ENCODE measurements around the gene BATF3. TPM values are rescaled to one million over a fixed set of nuclear protein-coding genes. Genes with fewer than 3 reads are reported as not detected.

The BATF3 gene
- total RNA-seq, 2 donors from 2014 or later, result 3.4 TPM; not detected in 1

GRCh38 chr1:212656730-212657129 is 42.9 kb downstream of the BATF3 start:
- Histone ChIP-seq H3K27me3 (no peaks in the 10 kb centered on the region), H3K4me3 (no peak overlapping the region), H3K36me3 (replicated peaks in 1 of 2; ENCODE audit: insufficient read depth in 1 of 2, low read depth in 2 of 2) (no peaks in the 10 kb centered on the region), H3K27ac (no peak overlapping the region), H3K4me1 (no peaks in the 10 kb centered on the region), H3K9me3 (no peaks in the 10 kb centered on the region)
- intact Hi-C loops (cut with DNase I), result no loop called here
- ATAC-seq (no peak), DNase-seq (no peak)
- TF ChIP-seq POLR2A (IDR thresholded peaks at IDR 0.05) (no peak), CTCF (IDR thresholded peaks at IDR 0.05) (no peak)
- WGBS, 2 donors, result 59 to 71% methylated on average over 5 of the region's 5 CpGs

GRCh38 chr1:212655668-212656440 is 43.8 kb downstream of the BATF3 start:
- intact Hi-C loops (cut with DNase I), result no loop called here
- no peak overlapping the region for H3K4me3 ChIP-seq
- no peak for ATAC-seq
- H3K27ac ChIP-seq, result no peak overlapping the region
- H3K36me3 ChIP-seq (replicated peaks in 1 of 2; ENCODE audit: insufficient read depth in 1 of 2, low read depth in 2 of 2), result no peaks in the 10 kb centered on the region
- H3K27me3 ChIP-seq, result no peaks in the 10 kb centered on the region
- TF ChIP-seq CTCF (IDR thresholded peaks at IDR 0.05) (no peak), POLR2A (IDR thresholded peaks at IDR 0.05) (no peak)
- no peaks in the 10 kb centered on the region for H3K9me3 ChIP-seq
- no peaks in the 10 kb centered on the region for H3K4me1 ChIP-seq
- DNase-seq, result no peak
- WGBS, 2 donors, result 72 to 76% methylated on average over 6 of the region's 6 CpGs

- no peaks in the 10 kb centered on the region for H3K36me3 ChIP-seq (replicated peaks in 1 of 2; ENCODE audit: insufficient read depth in 1 of 2, low read depth in 2 of 2)
- H3K4me1 ChIP-seq, result no peaks in the 10 kb centered on the region
- no peaks in the 10 kb centered on the region for H3K9me3 ChIP-seq
- intact Hi-C loops (cut with DNase I), result no loop called here
- no peak for TF ChIP-seq POLR2A (IDR thresholded peaks at IDR 0.05)
- H3K27me3 ChIP-seq, result no peaks in the 10 kb centered on the region
- H3K27ac ChIP-seq, result no peak overlapping the region
- no peak overlapping the region for H3K4me3 ChIP-seq
- DNase-seq (no peak), ATAC-seq (no peak)
- WGBS, 2 donors, result 60 to 71% methylated on average over 1 of the region's 1 CpG
Measured at GRCh38 chr1:212652609-212653008, 47.0 kb downstream of the BATF3 start.

GRCh38 chr1:212651977-212652376 is 47.7 kb downstream of the BATF3 start:
- H3K4me3 ChIP-seq, result no peak overlapping the region
- no peak for TF ChIP-seq CTCF (IDR thresholded peaks at IDR 0.05)
- no peak for TF ChIP-seq POLR2A (IDR thresholded peaks at IDR 0.05)
- no peaks in the 10 kb centered on the region for H3K9me3 ChIP-seq
- no peaks in the 10 kb centered on the region for H3K36me3 ChIP-seq (replicated peaks in 1 of 2; ENCODE audit: insufficient read depth in 1 of 2, low read depth in 2 of 2)
- DNase-seq (no peak), ATAC-seq (no peak)
- no peaks in the 10 kb centered on the region for H3K4me1 ChIP-seq
- intact Hi-C loops (cut with DNase I), result no loop called here
- no peaks in the 10 kb centered on the region for H3K27me3 ChIP-seq
- WGBS, 2 donors, result 93 to 95% methylated on average over 3 of the region's 3 CpGs
- no peak overlapping the region for H3K27ac ChIP-seq

- DNase-seq (no peak), ATAC-seq (no peak)
Measured at GRCh38 chr1:212651521-212651920, 48.1 kb downstream of the BATF3 start.

More at GRCh38 chr1:212651521-212651920, 48.1 kb downstream of the BATF3 start:
- 89 to 90% methylated on average over 4 of the region's 4 CpGs for WGBS, 2 donors
- no peak for TF ChIP-seq POLR2A (IDR thresholded peaks at IDR 0.05)
- TF ChIP-seq CTCF (IDR thresholded peaks at IDR 0.05), result no peak
- H3K27me3 ChIP-seq, result no peaks in the 10 kb centered on the region
- intact Hi-C loops (cut with DNase I), result no loop called here
- no peak overlapping the region for H3K4me3 ChIP-seq
- H3K4me1 ChIP-seq, result no peaks in the 10 kb centered on the region
- H3K36me3 ChIP-seq (replicated peaks in 1 of 2; ENCODE audit: insufficient read depth in 1 of 2, low read depth in 2 of 2), result no peaks in the 10 kb centered on the region
- H3K9me3 ChIP-seq, result no peaks in the 10 kb centered on the region
- no peak overlapping the region for H3K27ac ChIP-seq
